Measurements from ENCODE around the gene LDAF1. TPM values are rescaled to one million over a fixed set of nuclear protein-coding genes. Genes with fewer than 3 reads are reported as not detected.

The LDAF1 gene
- total and polyA plus RNA-seq, 2 of the 8 experiments (the other 6 are each of a cell fraction or from before 2014, with no cell fraction given) = 32.4 to 34.2 TPM

DNA sequence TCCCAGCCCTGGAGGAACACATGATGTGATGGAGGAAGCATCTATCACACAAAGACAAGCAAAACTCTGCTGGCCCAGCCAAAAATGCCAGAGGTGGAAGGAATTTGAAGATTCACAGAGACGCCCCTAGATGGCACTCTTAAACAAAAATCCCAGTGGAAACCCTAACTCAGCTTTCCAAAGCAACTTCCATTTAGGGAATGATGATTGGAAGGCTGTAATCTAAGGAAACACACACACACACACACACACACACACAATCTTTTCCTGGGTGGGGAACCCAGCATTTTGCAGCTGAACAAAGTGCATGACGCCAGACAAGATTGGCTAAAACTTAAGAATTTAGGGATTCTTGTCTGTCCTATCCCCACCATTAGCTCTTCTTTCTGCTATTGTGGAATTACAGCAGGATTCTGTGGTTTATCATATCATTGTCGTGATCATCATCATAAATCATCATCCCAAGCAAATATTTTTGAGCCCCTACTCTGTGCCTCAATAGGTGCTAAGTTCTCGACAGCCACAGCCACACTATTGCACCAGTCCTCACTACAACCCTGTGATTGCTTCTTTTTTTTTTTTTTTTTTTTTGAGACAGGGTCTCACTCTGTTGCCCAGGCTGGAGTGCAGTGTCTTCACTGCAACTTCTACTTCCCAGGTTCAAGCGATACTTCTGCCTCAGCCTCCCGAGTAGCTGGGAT, 1.6 kb upstream of the LDAF1 start:
- Histone ChIP-seq H4K5ac (ENCODE audit: insufficient read length, low read depth, low read length) (no peak overlapping the region), H3K56ac (replicated peaks; ENCODE audit: insufficient read length, low read depth, low read length) (no peak overlapping the region), H3K36me3 (ENCODE audit: control insufficient read depth in 2 of 4, insufficient read depth in 4 of 4, low read length in 3 of 4) (peaks cover 5 to 10% (median 6%) of the 10 kb centered on the region in 4 experiments; a peak in 7 of 8 replicates), H3K4me3 (ENCODE audit: extremely low read depth in 1 of 4, insufficient read depth in 2 of 4, low read depth in 3 of 4, low read length in 4 of 4) (no peak overlapping the region), H4K91ac (replicated peaks; ENCODE audit: insufficient read length, low read length) (no peak overlapping the region), H3K4me1 (replicated peaks in 1 of 4; ENCODE audit: control insufficient read depth in 3 of 4, insufficient read depth in 4 of 4, low read length in 3 of 4) (peaks cover 0 to 10% (median 5%) of the 10 kb centered on the region in 4 experiments; a peak in 4 of 7 replicates), H3K4ac (replicated peaks; ENCODE audit: insufficient read length, low read depth, low read length) (no peak overlapping the region), H3K27me3 (replicated peaks in 1 of 4; ENCODE audit: control insufficient read depth in 3 of 4, extremely low read depth in 1 of 4, insufficient read depth in 3 of 4, low read length in 3 of 4) (peaks cover 0 to 7% (median 1%) of the 10 kb centered on the region in 4 experiments; a peak in 3 of 7 replicates), H3K27ac (ENCODE audit: low read depth, low read length) (no peak overlapping the region), H2BK20ac (ENCODE audit: low read length) (no peak overlapping the region), H3K23ac (ENCODE audit: insufficient read length) (no peak overlapping the region), H2BK12ac (ENCODE audit: low read depth, low read length) (no peak overlapping the region; the same call in 1 of the 2 replicates), H3K18ac (ENCODE audit: extremely low read depth, low read length) (no peak overlapping the region), H3K23me2 (ENCODE audit: low read depth, low read length) (peaks cover 12% of the 10 kb centered on the region), H3K79me1 (ENCODE audit: low read depth, low read length) (no peaks in the 10 kb centered on the region), H3K9ac (replicated peaks in 1 of 4; ENCODE audit: extremely low read depth in 1 of 4, low read depth in 3 of 4, low read length in 3 of 4) (no peak overlapping the region), H2AFZ (ENCODE audit: low read length) (peak overlapping the region; percentile 90; the same call in 1 of the 2 replicates), H2AK5ac (ENCODE audit: low read depth, low read length) (no peak overlapping the region), H3K4me2 (ENCODE audit: insufficient read depth in 1 of 2, low read depth in 2 of 2, low read length in 2 of 2) (no peak overlapping the region), H4K20me1 (replicated peaks in 1 of 2; ENCODE audit: control insufficient read depth in 1 of 2, insufficient read depth in 2 of 2, low read length in 2 of 2) (peaks cover 0 to 2% of the 10 kb centered on the region in 2 experiments), H2BK5ac (ENCODE audit: low read depth, low read length) (no peak overlapping the region), H3K79me2 (ENCODE audit: control insufficient read depth in 1 of 2, insufficient read depth in 2 of 2, low read length in 2 of 2) (peaks cover 0 to 16% of the 10 kb centered on the region in 2 experiments; a peak in 2 of 4 replicates), H4K8ac (ENCODE audit: extremely low read depth, insufficient read depth, low read length) (no peak overlapping the region), H2BK120ac (replicated peaks; ENCODE audit: low read depth, low read length) (no peak overlapping the region), H3K9me3 (ENCODE audit: insufficient read depth in 2 of 2, low read depth in 1 of 2, low read length in 1 of 2) (no peaks in the 10 kb centered on the region), H3K14ac (ENCODE audit: insufficient read length) (no peak overlapping the region), H2BK15ac (ENCODE audit: low read length) (no peak overlapping the region)
- FAIRE-seq = no peak
- POLR2A ChIA-PET (ENCODE audit: partially characterized antibody) = interaction anchor here (1.0 to 1.5 kb wide), 3 partner anchors 9 to 144 kb away, joined by 3 to 8 read pairs (median 5); no protein-coding TSS in a partner anchor
- WGBS, 2 experiments (ENCODE audit: extremely low coverage in 1 of 2, insufficient coverage in 1 of 2, insufficient read length in 1 of 2, insufficient replicate concordance in 2 of 2, low coverage in 1 of 2, low lambda C conversion rate in 2 of 2, missing lambda C conversion rate in 1 of 2) = 63% methylated on average over 6 of the region's 6 CpGs; no CpG with 5 or more reads in 1 of the 2 experiments
- peak in 1 of 2 experiments; percentile 61 for DNase-seq (ENCODE audit: low read depth in 1 of 2, low spot score in 2 of 2)
- CTCF ChIA-PET (ENCODE audit: partially characterized antibody) = interaction anchor here (0.9 to 5.8 kb wide), 12 partner anchors 11 to 309 kb away, joined by 3 to 42 read pairs (median 4); no protein-coding TSS in a partner anchor
- TF ChIP-seq TEAD4 (IDR thresholded peaks at IDR 0.05; ENCODE audit: low read depth, low read length) = peak; percentile 71; the same call in 1 of the 2 replicates
- peak; percentile 39; the same call in 1 of the 2 replicates for TF ChIP-seq SRF (IDR thresholded peaks at IDR 0.05; ENCODE audit: low read depth, low read length)
- TF ChIP-seq, protein P1, sequence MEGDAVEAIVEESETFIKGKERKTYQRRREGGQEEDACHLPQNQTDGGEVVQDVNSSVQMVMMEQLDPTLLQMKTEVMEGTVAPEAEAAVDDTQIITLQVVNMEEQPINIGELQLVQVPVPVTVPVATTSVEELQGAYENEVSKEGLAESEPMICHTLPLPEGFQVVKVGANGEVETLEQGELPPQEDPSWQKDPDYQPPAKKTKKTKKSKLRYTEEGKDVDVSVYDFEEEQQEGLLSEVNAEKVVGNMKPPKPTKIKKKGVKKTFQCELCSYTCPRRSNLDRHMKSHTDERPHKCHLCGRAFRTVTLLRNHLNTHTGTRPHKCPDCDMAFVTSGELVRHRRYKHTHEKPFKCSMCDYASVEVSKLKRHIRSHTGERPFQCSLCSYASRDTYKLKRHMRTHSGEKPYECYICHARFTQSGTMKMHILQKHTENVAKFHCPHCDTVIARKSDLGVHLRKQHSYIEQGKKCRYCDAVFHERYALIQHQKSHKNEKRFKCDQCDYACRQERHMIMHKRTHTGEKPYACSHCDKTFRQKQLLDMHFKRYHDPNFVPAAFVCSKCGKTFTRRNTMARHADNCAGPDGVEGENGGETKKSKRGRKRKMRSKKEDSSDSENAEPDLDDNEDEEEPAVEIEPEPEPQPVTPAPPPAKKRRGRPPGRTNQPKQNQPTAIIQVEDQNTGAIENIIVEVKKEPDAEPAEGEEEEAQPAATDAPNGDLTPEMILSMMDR (IDR thresholded peaks at IDR 0.05; ENCODE audit: control extremely low read depth in 1 of 3, insufficient read depth in 1 of 3, low read depth in 1 of 3, low read length in 3 of 3) = peak in 2 of 3 experiments; percentile 66 to 69; a peak in 3 of 4 replicates
- no peak for TF ChIP-seq RBBP5 (IDR thresholded peaks at IDR 0.05; ENCODE audit: borderline replicate concordance, low read depth, low read length)
- TF ChIP-seq SP2 (IDR thresholded peaks at IDR 0.05; ENCODE audit: low read length) = no peak
- TF ChIP-seq ZNF274 (IDR thresholded peaks at IDR 0.05; ENCODE audit: borderline replicate concordance, extremely low read depth, low read length) = no peak
- no peak for TF ChIP-seq GABPA (IDR thresholded peaks at IDR 0.05; ENCODE audit: borderline replicate concordance, insufficient read depth, low read length)
- no peak for TF ChIP-seq NRF1 (IDR thresholded peaks at IDR 0.05; ENCODE audit: low read depth, low read length)

Measured in H1 (cell line).